Astrocyte (in vitro differentiated cells and primary cell): ENCODE results near the gene SMIM35.

Source experiments
- CTCF ChIP-seq: IDR thresholded peaks from 2 replicates; pipeline ENCODE4 v1.5.1; 2011; ENCODE audit warnings: low read depth, mild to moderate bottlenecking, inconsistent platforms, low read length, moderate library complexity; ENCODE audit not compliant: insufficient read depth
- EZH2 ChIP-seq: IDR thresholded peaks from 2 replicates; pipeline ENCODE4 v1.6.1; 2012; ENCODE audit warnings: mild to moderate bottlenecking, low read length, inconsistent platforms; ENCODE audit not compliant: insufficient read depth

- TF ChIP-seq CTCF (no peak), EZH2 (no peak)
Observed at GRCh38 chr11:118132385-118133151, 45.8 kb upstream of the SMIM35 start.
